SK-N-SH (cell line): ENCODE results near the gene C3orf20. TPM values are rescaled to one million over a fixed set of nuclear protein-coding genes. Genes with fewer than 3 reads are reported as not detected.

Source experiments
- CTCF ChIA-PET: fragments of 300-600, 350-600 bp; formaldehyde crosslinking; extraction: SDS; loops from one replicate; lab custom pipeline; 2021; lab: Yijun Ruan, JAX
- POLR2A ChIA-PET: fragments of 350-600 bp; sonication (Branson Sonifier 250); formaldehyde crosslinking; extraction: SDS; loops from one replicate; lab custom pipeline; 2020; ENCODE audit warnings: antibody characterized with exemption, inconsistent platforms; lab: Yijun Ruan, JAX
- DNase-seq: peaks from one replicate; pipeline ENCODE4 v3.0.0; 2012
- H2AFZ ChIP-seq: fragments of 200-600 bp; sonication (generic); 2 replicates; pipeline ENCODE4 v1.8.1; 2016; ENCODE audit warnings: antibody characterized with exemption, mild to moderate bottlenecking, low read depth
- H3F3A ChIP-seq: fragments of 200-600 bp; sonication (generic); replicated peaks from 2 replicates; pipeline ENCODE3; 2016; ENCODE audit warnings: antibody characterized with exemption, mild to moderate bottlenecking; ENCODE audit not compliant: insufficient read depth
- H3K27ac ChIP-seq, 2 experiments: fragments of 200-500 bp in 1 of 2; fragments of 200-600 bp in 1 of 2; sonication (Bioruptor generic) in 1 of 2; sonication (generic), shearing (Covaris generic) in 1 of 2; 2 replicates each; pipeline versions ENCODE4 v1.5.1 to v1.6.1; 2014 to 2016; ENCODE audit warnings: low read depth in 2 of 2, inconsistent platforms in 1 of 2, low read length in 1 of 2, mild to moderate bottlenecking in 1 of 2, mixed read lengths in 1 of 2
- H3K27me3 ChIP-seq: fragments of 200-600 bp; sonication (generic), shearing (Covaris generic); 2 replicates; pipeline ENCODE4 v1.6.1; 2016; ENCODE audit warnings: mixed run types; ENCODE audit not compliant: insufficient read depth
- H3K36me3 ChIP-seq, 2 experiments: fragments of 200-500 bp in 1 of 2; fragments of 200-600 bp in 1 of 2; sonication (Bioruptor generic) in 1 of 2; sonication (generic) in 1 of 2; replicated peaks in 1 of 2; 2 replicates each; pipeline versions ENCODE3 to v1.5.1; 2014 to 2016; ENCODE audit warnings: low read length in 1 of 2, mild to moderate bottlenecking in 1 of 2; ENCODE audit not compliant: insufficient read depth in 2 of 2, control insufficient read depth in 1 of 2
- H3K4me1 ChIP-seq, 2 experiments: fragments of 200-500 bp in 1 of 2; fragments of 200-600 bp in 1 of 2; sonication (Bioruptor generic) in 1 of 2; sonication (generic), shearing (Covaris generic) in 1 of 2; 2 replicates each; pipeline versions ENCODE4 v1.5.1 to v1.6.1; 2014 to 2016; ENCODE audit warnings: low read depth in 1 of 2, low read length in 1 of 2, mixed run types in 1 of 2; ENCODE audit not compliant: insufficient read depth in 2 of 2, control insufficient read depth in 1 of 2
- H3K4me2 ChIP-seq: fragments of 200-600 bp; sonication (generic), shearing (Covaris generic); 2 replicates; pipeline ENCODE4 v1.6.1; 2017; ENCODE audit warnings: mixed run types
- H3K4me3 ChIP-seq, 2 experiments: fragments of 200-500 bp in 1 of 2; fragments of 200-600 bp in 1 of 2; sonication (Bioruptor generic) in 1 of 2; sonication (generic), shearing (Covaris generic) in 1 of 2; 2 replicates each; pipeline versions ENCODE4 v1.5.1 to v1.8.1; 2014 to 2016; ENCODE audit warnings: low read depth in 2 of 2, inconsistent platforms in 1 of 2, low read length in 1 of 2, mild to moderate bottlenecking in 1 of 2, mixed read lengths in 1 of 2, moderate library complexity in 1 of 2
- H3K79me2 ChIP-seq: fragments of 200-600 bp; sonication (generic); 2 replicates; pipeline ENCODE4 v1.8.1; 2017; ENCODE audit warnings: mild to moderate bottlenecking; ENCODE audit not compliant: insufficient read depth
- H3K9ac ChIP-seq: fragments of 200-600 bp; sonication (generic); 2 replicates; pipeline ENCODE4 v1.6.1; 2017; ENCODE audit warnings: mixed run types
- H3K9me2 ChIP-seq: fragments of 200-600 bp; sonication (generic); 2 replicates; pipeline ENCODE4 v1.6.1; 2017; ENCODE audit warnings: mixed run types
- H3K9me3 ChIP-seq: fragments of 200-600 bp; sonication (generic); 2 replicates; pipeline ENCODE4 v1.6.1; 2017; ENCODE audit warnings: mixed run types, mild to moderate bottlenecking, moderate library complexity
- H4K20me1 ChIP-seq: fragments of 200-600 bp; sonication (generic); 2 replicates; pipeline ENCODE4 v1.6.1; 2017; ENCODE audit warnings: mild to moderate bottlenecking, mixed run types; ENCODE audit not compliant: insufficient read depth
- CHD2 ChIP-seq: fragments of 150-350 bp; IDR thresholded peaks from 2 replicates; pipeline ENCODE4 v1.6.1; 2018; ENCODE audit warnings: low read length; ENCODE audit not compliant: partially characterized antibody
- CTCF ChIP-seq: fragments of 200-600 bp; sonication (generic); IDR thresholded peaks from 2 replicates; pipeline ENCODE4 v1.6.1; 2017; ENCODE audit warnings: antibody characterized with exemption, mild to moderate bottlenecking, moderate library complexity
- ELF1 ChIP-seq: IDR thresholded peaks from 2 replicates; pipeline ENCODE4 v1.4.0; 2012
- EZH2phosphoT487 ChIP-seq: fragments of 200-600 bp; sonication (generic); IDR thresholded peaks from 2 replicates; pipeline ENCODE4 v1.6.1; 2017; ENCODE audit warnings: low read depth, mixed run types, mild to moderate bottlenecking, antibody characterized with exemption, moderate library complexity, borderline replicate concordance
- FOXM1 ChIP-seq: IDR thresholded peaks from 2 replicates; pipeline ENCODE4 v1.4.0; 2012; ENCODE audit warnings: low read depth, mild to moderate bottlenecking
- GABPA ChIP-seq: IDR thresholded peaks from 2 replicates; pipeline ENCODE4 v1.4.0; 2012; ENCODE audit warnings: low read depth, mild to moderate bottlenecking
- MAX ChIP-seq: IDR thresholded peaks from 2 replicates; pipeline ENCODE4 v1.4.0; 2012; ENCODE audit warnings: low read depth
- MEF2A ChIP-seq: IDR thresholded peaks from 2 replicates; pipeline ENCODE4 v1.4.0; 2012; ENCODE audit warnings: low read depth, borderline replicate concordance
- MXI1 ChIP-seq: IDR thresholded peaks from 2 replicates; pipeline ENCODE4 v1.6.1; 2012; ENCODE audit warnings: mild to moderate bottlenecking, low read depth, low read length, improper control_type of control experiment
- NRF1 ChIP-seq: IDR thresholded peaks from 2 replicates; pipeline ENCODE4 v1.6.1; 2012; ENCODE audit warnings: low read depth, mild to moderate bottlenecking, low read length
- PBX3 ChIP-seq: IDR thresholded peaks from 2 replicates; pipeline ENCODE4; 2012
- POLR2AphosphoS5 ChIP-seq: IDR thresholded peaks from 2 replicates; pipeline ENCODE4 v1.6.1; 2012; ENCODE audit warnings: low read depth, low read length
- RAD21 ChIP-seq: IDR thresholded peaks from 2 replicates; pipeline ENCODE4 v1.6.1; 2012; ENCODE audit warnings: mild to moderate bottlenecking, low read length
- RCOR1 ChIP-seq: fragments of 150-350 bp; IDR thresholded peaks from 2 replicates; pipeline ENCODE4 v1.6.1; 2017; ENCODE audit warnings: antibody characterized with exemption, low read length
- RXRA ChIP-seq: IDR thresholded peaks from 2 replicates; pipeline ENCODE4 v1.4.0; 2012; ENCODE audit warnings: low read depth, mild to moderate bottlenecking, borderline replicate concordance
- SIN3A ChIP-seq: IDR thresholded peaks from 2 replicates; pipeline ENCODE4 v1.6.1; 2012; ENCODE audit warnings: low read depth, mild to moderate bottlenecking, low read length, moderate library complexity, borderline replicate concordance
- SMC3 ChIP-seq: IDR thresholded peaks from 2 replicates; pipeline ENCODE4 v1.6.1; 2012; ENCODE audit warnings: low read depth, low read length, improper control_type of control experiment
- TAF1 ChIP-seq: IDR thresholded peaks from 2 replicates; pipeline ENCODE4 v1.6.1; 2012; ENCODE audit warnings: low read depth, mild to moderate bottlenecking, low read length, moderate library complexity, borderline replicate concordance
- TEAD4 ChIP-seq: IDR thresholded peaks from 2 replicates; pipeline ENCODE4 v1.4.0; 2012; ENCODE audit warnings: mild to moderate bottlenecking, borderline replicate concordance; ENCODE audit not compliant: insufficient read depth
- USF2 ChIP-seq: fragments of 150-350 bp; IDR thresholded peaks from 2 replicates; pipeline ENCODE4 v1.6.1; 2017; ENCODE audit warnings: antibody characterized with exemption, low read length, low read depth, borderline replicate concordance
- YY1 ChIP-seq: IDR thresholded peaks from 2 replicates; pipeline ENCODE4 v1.4.0; 2012; ENCODE audit warnings: low read depth, mild to moderate bottlenecking
- WGBS: methylation state at CpG from one replicate; pipeline ENCODE4 v1.1.6; 2017; ENCODE audit warnings: low lambda C conversion rate; 5-methylcytosine and 5-hydroxymethylcytosine counted together
- polyA plus RNA-seq, 3 experiments: library from polyadenylated mRNA; depleted of rRNA; stranded (reverse); fragments of >200 nt; gene quantifications; 2 replicates each; pipeline ENCODE4 v1.2.3, GENCODE V29; 2012

The C3orf20 gene
- polyA plus RNA-seq, 1 of the 3 experiments (the other 2 are of a cell fraction), result not detected

GRCh38 chr3:14633819-14634424 is 41.0 kb upstream of the C3orf20 start:
- no peaks in the 10 kb centered on the region for H3K27me3 ChIP-seq
- H3K9ac ChIP-seq, result no peak overlapping the region
- H2AFZ ChIP-seq, result no peak overlapping the region
- ChIA-PET CTCF (interaction anchor here (0.7 to 3.2 kb wide), 2 partner anchors 10 to 287 kb away, joined by 4 to 18 read pairs; no protein-coding TSS in a partner anchor), POLR2A (no interaction called here)
- H3F3A ChIP-seq, result no peaks in the 10 kb centered on the region
- H3K4me3 ChIP-seq, result peak overlapping the region in 1 of 2 experiments; percentile 54; a peak in 1 of 4 replicates
- DNase-seq, result peak; percentile 59
- H3K9me2 ChIP-seq, result no peaks in the 10 kb centered on the region
- H3K9me3 ChIP-seq, result no peaks in the 10 kb centered on the region
- TF ChIP-seq RCOR1, result no peak
- TF ChIP-seq CTCF, result peak; percentile 78
- no peak for TF ChIP-seq PBX3
- no peak for TF ChIP-seq NRF1
- peak; percentile 57 for TF ChIP-seq SMC3
- no peak for TF ChIP-seq MEF2A
- no peak for TF ChIP-seq POLR2AphosphoS5
- no peak for TF ChIP-seq GABPA
- TF ChIP-seq RAD21, result peak; percentile 60
- TF ChIP-seq MAX, result no peak
- TF ChIP-seq RXRA, result no peak
- WGBS, result 41% methylated on average over 8 of the region's 8 CpGs
- no peaks in the 10 kb centered on the region for H3K36me3 ChIP-seq
- no peak overlapping the region for H3K4me2 ChIP-seq
- H3K27ac ChIP-seq, result no peak overlapping the region
- no peaks in the 10 kb centered on the region for H4K20me1 ChIP-seq
- H3K79me2 ChIP-seq, result no peaks in the 10 kb centered on the region
- H3K4me1 ChIP-seq, result peaks cover 0 to 8% of the 10 kb centered on the region in 2 experiments; a peak in 1 of 4 replicates

- Histone ChIP-seq H4K20me1 (no peaks in the 10 kb centered on the region), H3K27me3 (no peaks in the 10 kb centered on the region), H3K4me2 (no peak overlapping the region), H3K79me2 (no peaks in the 10 kb centered on the region), H3K4me1 (peaks cover 0 to 8% of the 10 kb centered on the region in 2 experiments; a peak in 1 of 4 replicates), H3K36me3 (no peaks in the 10 kb centered on the region), H3K4me3 (no peak overlapping the region), H3K27ac (no peak overlapping the region), H3K9ac (no peak overlapping the region), H2AFZ (no peak overlapping the region), H3K9me2 (no peaks in the 10 kb centered on the region), H3F3A (no peaks in the 10 kb centered on the region), H3K9me3 (no peaks in the 10 kb centered on the region)
- CTCF ChIA-PET, result interaction anchor here (0.7 to 3.2 kb wide), 5 partner anchors 11 to 286 kb away, joined by 4 to 18 read pairs (median 5); no protein-coding TSS in a partner anchor
- no peak for DNase-seq
- POLR2A ChIA-PET, result interaction anchor here (0.6 kb wide), 1 partner anchor 280 kb away, joined by 3 read pairs; no protein-coding TSS in a partner anchor
- WGBS, result 47% methylated on average over 4 of the region's 4 CpGs
- TF ChIP-seq CTCF (no peak), CHD2 (no peak), MXI1 (no peak), YY1 (no peak), FOXM1 (no peak), TAF1 (no peak), SIN3A (no peak), TEAD4 (no peak), RCOR1 (no peak), EZH2phosphoT487 (no peak), NRF1 (no peak), USF2 (no peak), ELF1 (no peak)
Measured at GRCh38 chr3:14634763-14635400, 40.1 kb upstream of the C3orf20 start.
